PC-9 (cell line): Measurements from ENCODE around the gene STIMATE.

Source experiments
- CTCF ChIP-seq: fragments of 200-600 bp; sonication (generic); conservative IDR thresholded peaks from 2 replicates; pipeline ENCODE4 v1.6.1; 2017; ENCODE audit warnings: mixed run types, antibody characterized with exemption, mild to moderate bottlenecking, moderate library complexity
- EZH2 ChIP-seq: fragments of 200-600 bp; sonication (generic); IDR thresholded peaks from 2 replicates; pipeline ENCODE4 v1.8.0; 2017; ENCODE audit warnings: antibody characterized with exemption, low read depth

- TF ChIP-seq CTCF (no peak), EZH2 (no peak)
Measured at GRCh38 chr3:52813810-52814209, 83.5 kb downstream of the STIMATE start.
